ENCODE data around the gene ZNF525. TPM values are rescaled to one million over a fixed set of nuclear protein-coding genes. Genes with fewer than 3 reads are reported as not detected.

Gene ZNF525
- total RNA-seq, 1 donor from 2014 or later, result 6.4 TPM

DNA sequence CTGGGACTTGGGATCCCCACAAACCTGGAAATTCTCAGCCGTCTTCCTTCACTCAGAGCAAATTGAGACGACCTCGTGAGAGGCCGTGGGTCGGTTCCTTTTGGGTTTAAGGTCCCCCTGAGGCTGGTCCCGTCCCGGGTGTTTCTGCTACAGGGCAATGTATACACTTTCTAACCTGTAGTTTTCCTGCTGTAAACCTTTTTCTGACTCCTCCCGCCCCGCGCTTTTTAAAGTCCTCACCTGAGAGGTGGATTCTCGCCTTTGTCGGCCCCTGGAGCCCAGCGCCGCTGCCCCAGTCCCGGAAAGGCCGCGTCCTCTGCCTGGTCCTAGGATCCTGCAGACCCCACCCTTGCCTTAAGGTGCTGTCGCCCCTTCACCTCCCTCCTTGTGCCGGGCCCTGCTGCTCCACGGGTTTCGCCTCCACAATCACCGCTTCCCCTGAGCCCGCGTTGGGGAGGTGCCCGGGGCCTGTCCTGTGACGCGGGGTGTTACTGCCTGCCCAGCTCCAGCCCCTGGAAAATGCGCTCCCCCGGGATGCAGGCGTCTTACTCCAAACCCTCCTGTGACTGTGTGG, 66.7 kb downstream of the ZNF525 start:
- Histone ChIP-seq H3K27ac (peak overlapping the region; percentile 75), H3K4me1 (peaks cover 5% of the 10 kb centered on the region), H3K4me3 (peak overlapping the region; percentile 62), H3K27me3 (no peaks in the 10 kb centered on the region), H3K36me3 (peaks cover 0 to 14% of the 10 kb centered on the region in 2 donors), H3K9me3 (no peaks in the 10 kb centered on the region)
- no peak for DNase-seq (ENCODE audit: extremely low spot score in 2 of 2)
- intact Hi-C loops (cut with DNase I), result no loop called here
- no peak for TF ChIP-seq POLR2A (IDR thresholded peaks at IDR 0.05)
- TF ChIP-seq POLR2AphosphoS5 (IDR thresholded peaks at IDR 0.05; ENCODE audit: insufficient read depth in 1 of 2, low read depth in 1 of 2), result peak in 1 of 2 donors; percentile 13

Small RNAs within 50 kb of the gene (small RNA-seq; reads per million reads assigned to genes)
- not detected for gene RPL39P36

Other genes starting within 250 kb of the ZNF525 start
- 6.6 TPM for gene ZNF415, start 232.8 kb upstream of the ZNF525 start, total RNA-seq
- gene ZNF347, start 206.7 kb upstream of the ZNF525 start, total RNA-seq, result 11.8 TPM
- 1.5 TPM for gene ZNF665, start 172.3 kb upstream of the ZNF525 start, total RNA-seq
- gene ZNF677, start 110.8 kb upstream of the ZNF525 start, total RNA-seq, result 5.9 TPM
- gene VN1R2, start 107.4 kb upstream of the ZNF525 start, total RNA-seq, result not detected
- not detected for gene VN1R4, start 98.0 kb upstream of the ZNF525 start, total RNA-seq
- gene ZNF845, start 32.0 kb upstream of the ZNF525 start, total RNA-seq, result 5.2 TPM
- 10.6 TPM for gene ZNF765, start 29.4 kb downstream of the ZNF525 start, total RNA-seq
- gene ZNF761, start 66.3 kb downstream of the ZNF525 start, total RNA-seq, result 12.3 TPM
- gene ZNF813, start 102.0 kb downstream of the ZNF525 start, total RNA-seq, result 4.2 TPM
- gene ZNF331, start 172.4 kb downstream of the ZNF525 start, total RNA-seq, result 72.7 TPM